Neuronal stem cell (in vitro differentiated cells): ENCODE data around the gene HS2ST1.
A peak's percentile ranks its signal among the peaks of the same experiment; 100 is the strongest.

Experiments used
- DNase-seq: peaks from one replicate; pipeline ENCODE4 v3.0.0-alpha.2; 2013; ENCODE audit warnings: low spot score
- H2AFZ ChIP-seq: one replicate; pipeline ENCODE4 v1.6.1; 2013; ENCODE audit warnings: mild to moderate bottlenecking, low read length, inconsistent platforms
- H2AK5ac ChIP-seq: 2 replicates; pipeline ENCODE4 v1.6.1; 2013; ENCODE audit warnings: low read depth, mild to moderate bottlenecking, inconsistent platforms, low read length, moderate library complexity, mixed read lengths
- H2BK120ac ChIP-seq: 2 replicates; pipeline ENCODE4 v1.6.1; 2013; ENCODE audit warnings: low read depth, mild to moderate bottlenecking, inconsistent platforms, low read length, moderate library complexity, mixed read lengths
- H2BK12ac ChIP-seq: one replicate; pipeline ENCODE4 v1.6.1; 2013; ENCODE audit warnings: low read length, inconsistent platforms
- H2BK15ac ChIP-seq: 2 replicates; pipeline ENCODE4 v1.6.1; 2013; ENCODE audit warnings: mild to moderate bottlenecking, low read length, inconsistent platforms, mixed read lengths
- H2BK5ac ChIP-seq: one replicate; pipeline ENCODE4 v1.6.1; 2013; ENCODE audit warnings: inconsistent platforms, mild to moderate bottlenecking, low read length, moderate library complexity
- H3K14ac ChIP-seq: one replicate; pipeline ENCODE4 v1.6.1; 2013; ENCODE audit warnings: low read length, inconsistent platforms
- H3K18ac ChIP-seq: 2 replicates; pipeline ENCODE4 v1.6.1; 2013; ENCODE audit warnings: low read length, inconsistent platforms
- H3K23ac ChIP-seq: 2 replicates; pipeline ENCODE4 v1.6.1; 2013; ENCODE audit warnings: low read depth, mild to moderate bottlenecking, mixed read lengths, low read length, inconsistent platforms; ENCODE audit not compliant: poor library complexity
- H3K27ac ChIP-seq: replicated peaks from 3 replicates; pipeline ENCODE4 v1.5.1; 2013; ENCODE audit warnings: low read length, inconsistent platforms
- H3K27me3 ChIP-seq, 3 experiments: 2 replicates each; pipeline ENCODE4 v1.6.1; 2013; ENCODE audit warnings: low read length in 3 of 3, mild to moderate bottlenecking in 2 of 3, inconsistent platforms in 1 of 3, low read depth in 1 of 3, mixed read lengths in 1 of 3, moderate library complexity in 1 of 3; ENCODE audit not compliant: control insufficient read depth in 3 of 3, insufficient read depth in 3 of 3
- H3K36me3 ChIP-seq, 2 donors: replicated peaks in 1 of 2; 2 replicates each; pipeline ENCODE4 v1.6.1; 2013; ENCODE audit warnings: low read length in 2 of 2; ENCODE audit not compliant: control insufficient read depth in 2 of 2, insufficient read depth in 2 of 2
- H3K4ac ChIP-seq: 2 replicates; pipeline ENCODE4 v1.6.1; 2013; ENCODE audit warnings: inconsistent platforms, mild to moderate bottlenecking, low read length, moderate library complexity
- H3K4me1 ChIP-seq, 2 donors: 1 replicate in 1 of 2; 2 replicates in 1 of 2; pipeline ENCODE4 v1.6.1; 2013; ENCODE audit warnings: low read length in 2 of 2, low read depth in 1 of 2; ENCODE audit not compliant: control insufficient read depth in 2 of 2, insufficient read depth in 1 of 2
- H3K4me2 ChIP-seq: one replicate; pipeline ENCODE4 v1.6.1; 2013; ENCODE audit warnings: mild to moderate bottlenecking, low read length, inconsistent platforms; ENCODE audit not compliant: insufficient read depth, poor library complexity, severe bottlenecking
- H3K4me3 ChIP-seq, 2 donors: 2 replicates each; pipeline ENCODE4 v1.5.1; 2013; ENCODE audit warnings: low read length in 2 of 2, mild to moderate bottlenecking in 2 of 2, inconsistent platforms in 1 of 2, moderate library complexity in 1 of 2
- H3K79me1 ChIP-seq: one replicate; pipeline ENCODE4 v1.6.1; 2013; ENCODE audit warnings: low read depth, mild to moderate bottlenecking, inconsistent platforms, low read length, moderate library complexity
- H3K9ac ChIP-seq: one replicate; pipeline ENCODE4 v1.6.1; 2013; ENCODE audit warnings: mild to moderate bottlenecking, low read depth, low read length, inconsistent platforms; ENCODE audit not compliant: poor library complexity
- H3K9me3 ChIP-seq, 2 donors: replicated peaks in 1 of 2; 2 replicates each; pipeline versions ENCODE3 to v1.6.1; 2013; ENCODE audit warnings: low read length in 2 of 2, mild to moderate bottlenecking in 2 of 2, inconsistent platforms in 1 of 2, low read depth in 1 of 2, mixed read lengths in 1 of 2, moderate library complexity in 1 of 2; ENCODE audit not compliant: control insufficient read depth in 2 of 2, insufficient read depth in 1 of 2
- H4K8ac ChIP-seq: one replicate; pipeline ENCODE4 v1.6.1; 2013; ENCODE audit warnings: low read depth, mild to moderate bottlenecking, inconsistent platforms, low read length, moderate library complexity
- H4K91ac ChIP-seq: one replicate; pipeline ENCODE4 v1.6.1; 2013; ENCODE audit warnings: low read length, low read depth, mild to moderate bottlenecking, inconsistent platforms; ENCODE audit not compliant: poor library complexity
- WGBS, 2 donors: extraction: QIAGEN DNeasy Blood & Tissue Kit; methylation state at CpG; one replicate each; pipeline ENCODE4 v1.1.7; 2013; ENCODE audit warnings: missing lambda C conversion rate in 2 of 2, mixed read lengths in 1 of 2; ENCODE audit not compliant: insufficient read length in 2 of 2, insufficient replicate concordance in 1 of 2; ENCODE audit errors: extremely low coverage in 2 of 2; 5-methylcytosine and 5-hydroxymethylcytosine counted together

HS2ST1 gene

DNA sequence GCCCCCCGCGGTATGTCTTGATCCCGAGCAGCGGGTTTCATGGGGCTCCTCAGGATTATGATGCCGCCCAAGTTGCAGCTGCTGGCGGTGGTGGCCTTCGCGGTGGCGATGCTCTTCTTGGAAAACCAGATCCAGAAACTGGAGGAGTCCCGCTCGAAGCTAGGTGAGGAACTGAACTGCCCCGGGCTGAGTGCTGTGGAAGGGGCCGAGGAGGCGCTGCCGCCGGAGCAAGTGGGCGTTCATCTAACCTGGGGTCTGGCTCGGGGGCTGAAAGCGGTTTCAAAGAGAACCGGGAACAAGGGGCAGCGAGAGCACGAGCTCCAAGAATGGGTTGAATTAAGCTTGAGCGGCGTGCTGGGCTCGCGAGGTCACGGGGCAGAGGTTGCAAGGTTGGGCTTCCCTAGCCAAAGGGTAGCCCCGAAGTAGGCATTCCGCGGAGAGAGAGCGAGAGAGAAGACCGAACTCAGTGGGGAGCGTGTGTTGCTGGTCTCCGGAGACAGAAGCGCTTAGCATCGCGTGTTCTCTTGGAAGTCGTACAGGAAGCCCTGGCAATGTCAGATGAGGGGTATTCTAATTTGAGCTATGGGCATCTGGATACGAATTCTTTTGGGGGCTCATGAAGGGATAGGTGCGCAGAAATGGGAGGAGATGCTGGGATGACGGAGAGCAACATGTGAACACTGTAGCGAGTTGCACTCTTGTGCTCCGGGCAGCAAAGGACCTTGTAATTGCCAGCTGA is 732 bp downstream of the HS2ST1 start:
- peaks cover 1 to 14% of the 10 kb centered on the region in 2 donors for H3K36me3 ChIP-seq
- H3K4ac ChIP-seq = no peak overlapping the region
- H2BK120ac ChIP-seq = peak overlapping the region; percentile 38
- H3K27me3 ChIP-seq = no peaks in the 10 kb centered on the region
- no peak overlapping the region for H2BK15ac ChIP-seq
- H2BK5ac ChIP-seq = peak overlapping the region; percentile 96
- no peak overlapping the region for H4K8ac ChIP-seq
- peaks cover 4 to 8% of the 10 kb centered on the region in 2 donors for H3K4me1 ChIP-seq
- no peak overlapping the region for H2AK5ac ChIP-seq
- peaks cover under 1% of the 10 kb centered on the region for H3K79me1 ChIP-seq
- no CpG with 5 or more reads among the region's 43 CpGs for WGBS, 2 donors
- H2BK12ac ChIP-seq = no peak overlapping the region
- H3K23ac ChIP-seq = peak overlapping the region; percentile 87
- peak overlapping the region; percentile 93 for H3K9ac ChIP-seq
- no peak overlapping the region for H4K91ac ChIP-seq
- peak overlapping the region; percentile 98 for H3K27ac ChIP-seq
- peak overlapping the region; percentile 98 for H3K14ac ChIP-seq
- peak overlapping the region; percentile 88 for H2AFZ ChIP-seq
- peak overlapping the region; percentile 75 for H3K4me2 ChIP-seq
- H3K18ac ChIP-seq = peak overlapping the region; percentile 91
- no peaks in the 10 kb centered on the region for H3K9me3 ChIP-seq
- DNase-seq = peak; percentile 59
- H3K4me3 ChIP-seq = peak overlapping the region; percentile 60 to 97

DNA sequence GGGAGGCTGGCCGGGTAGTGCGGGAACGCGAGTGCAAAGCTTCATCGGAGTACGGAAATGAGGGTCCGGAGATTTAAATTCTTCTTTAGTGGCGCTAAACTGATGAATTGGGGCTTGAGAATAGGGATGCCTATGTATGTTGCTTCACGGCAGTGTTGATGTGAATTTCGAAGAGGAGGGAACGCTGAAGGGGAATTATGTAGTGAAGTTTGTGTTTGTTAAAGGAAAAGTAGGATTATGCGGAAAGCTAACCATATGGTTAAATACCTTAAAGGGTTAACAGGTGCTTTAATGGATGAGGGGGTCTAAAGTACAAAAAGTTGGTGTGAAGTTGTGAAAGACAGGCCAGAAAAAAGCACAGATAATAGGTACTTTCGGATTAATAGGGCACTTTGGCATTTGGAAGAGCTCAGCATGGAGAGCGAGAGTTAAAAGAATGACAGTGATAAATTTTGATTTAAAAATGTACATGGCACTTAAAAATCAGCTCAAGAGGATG is 1.4 kb downstream of the HS2ST1 start:
- no peak for DNase-seq
- Histone ChIP-seq H3K9me3 (peaks cover 2 to 5% of the 10 kb centered on the region in 2 donors), H3K4ac (no peak overlapping the region), H3K27ac (peak overlapping the region; percentile 98), H3K14ac (no peak overlapping the region), H3K9ac (peak overlapping the region; percentile 93), H3K18ac (no peak overlapping the region), H2BK120ac (no peak overlapping the region), H3K27me3 (no peaks in the 10 kb centered on the region), H3K4me2 (peak overlapping the region; percentile 75), H3K4me3 (peak overlapping the region; percentile 60 to 97), H2AFZ (peak overlapping the region; percentile 88), H3K23ac (no peak overlapping the region), H2AK5ac (no peak overlapping the region), H2BK15ac (no peak overlapping the region), H3K4me1 (peaks cover 4 to 8% of the 10 kb centered on the region in 2 donors), H3K79me1 (no peaks in the 10 kb centered on the region), H3K36me3 (peaks cover 1 to 9% of the 10 kb centered on the region in 2 donors), H4K91ac (no peak overlapping the region), H2BK12ac (no peak overlapping the region), H4K8ac (no peak overlapping the region), H2BK5ac (no peak overlapping the region)
- WGBS, 2 donors = 100% methylated on average over 1 of the region's 14 CpGs

DNA sequence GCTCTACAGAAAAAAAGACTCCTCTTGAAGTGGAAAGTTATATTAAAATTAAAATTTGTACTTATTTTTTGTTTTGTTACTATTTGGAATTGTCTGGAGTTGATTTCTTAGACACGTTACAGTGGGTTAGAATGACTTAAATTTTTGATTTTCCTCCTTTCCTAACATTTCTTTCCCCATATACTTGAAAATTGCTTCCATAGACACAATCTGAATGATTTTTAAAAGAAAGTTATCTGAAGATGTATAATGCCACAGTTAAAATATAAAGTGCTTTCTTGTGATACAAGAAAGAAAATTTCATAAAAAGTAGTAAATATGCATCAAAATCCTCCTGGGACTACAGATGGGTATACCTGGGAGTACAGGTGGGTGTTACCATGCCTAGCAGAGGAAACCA is 2.3 kb downstream of the HS2ST1 start:
- Histone ChIP-seq H3K79me1 (no peaks in the 10 kb centered on the region), H2BK120ac (no peak overlapping the region), H2AFZ (no peak overlapping the region), H4K91ac (no peak overlapping the region), H3K27me3 (no peaks in the 10 kb centered on the region), H3K14ac (no peak overlapping the region), H3K4me3 (peak overlapping the region in 1 of 2 donors; percentile 60), H3K36me3 (peaks cover 0 to 5% of the 10 kb centered on the region in 2 donors), H4K8ac (no peak overlapping the region), H3K4ac (no peak overlapping the region), H2BK12ac (no peak overlapping the region), H2BK15ac (no peak overlapping the region), H3K27ac (no peak overlapping the region), H3K23ac (no peak overlapping the region), H2AK5ac (no peak overlapping the region), H3K18ac (no peak overlapping the region), H3K9ac (no peak overlapping the region), H2BK5ac (no peak overlapping the region), H3K4me1 (peaks cover 4 to 8% of the 10 kb centered on the region in 2 donors), H3K9me3 (peaks cover 4 to 15% of the 10 kb centered on the region in 2 donors), H3K4me2 (no peak overlapping the region)
- no CpG with 5 or more reads among the region's 1 CpG for WGBS, 2 donors
- DNase-seq = no peak

DNA sequence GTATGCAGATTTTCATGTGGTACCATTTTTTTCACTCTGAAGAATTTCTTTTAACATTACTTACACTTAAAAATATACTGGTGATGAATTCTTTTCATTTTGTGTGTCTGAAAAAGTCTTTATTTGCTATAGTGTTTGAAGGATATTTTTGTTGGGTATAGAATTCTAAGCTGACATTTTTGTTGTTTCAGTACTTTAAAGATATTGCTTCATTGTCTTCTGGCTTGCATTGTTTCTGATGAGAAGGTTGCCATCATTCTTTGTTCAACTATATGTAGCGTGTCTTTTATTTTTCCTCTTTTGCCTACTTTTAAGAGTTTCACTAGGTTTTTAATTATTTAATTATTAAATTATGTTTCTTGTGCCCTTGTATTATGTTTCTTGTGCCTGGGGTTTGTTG is 8.0 kb downstream of the HS2ST1 start:
- no CpG with 5 or more reads among the region's 1 CpG for WGBS, 2 donors
- no peak overlapping the region for H2AK5ac ChIP-seq

More for the DNA sequence above, 8.0 kb downstream of the HS2ST1 start:
- no peak overlapping the region for H4K91ac ChIP-seq
- no peak overlapping the region for H2BK15ac ChIP-seq
- H2BK5ac ChIP-seq = no peak overlapping the region
- no peak overlapping the region for H3K4me3 ChIP-seq
- peaks cover 8 to 55% of the 10 kb centered on the region in 2 donors for H3K9me3 ChIP-seq
- H2BK120ac ChIP-seq = no peak overlapping the region
- no peak overlapping the region for H3K4ac ChIP-seq
- H3K79me1 ChIP-seq = no peaks in the 10 kb centered on the region
- no peak for DNase-seq
- H3K18ac ChIP-seq = no peak overlapping the region
- H3K27ac ChIP-seq = no peak overlapping the region
- no peak overlapping the region for H2AFZ ChIP-seq
- H3K23ac ChIP-seq = no peak overlapping the region
- H2BK12ac ChIP-seq = no peak overlapping the region
- no peak overlapping the region for H4K8ac ChIP-seq
- no peak overlapping the region for H3K4me2 ChIP-seq
- no peak overlapping the region for H3K14ac ChIP-seq
- H3K36me3 ChIP-seq = no peaks in the 10 kb centered on the region
- H3K27me3 ChIP-seq = no peaks in the 10 kb centered on the region
- no peaks in the 10 kb centered on the region for H3K4me1 ChIP-seq
- H3K9ac ChIP-seq = no peak overlapping the region
